ENCODE data around the gene MLLT3. TPM values are rescaled to one million over a fixed set of nuclear protein-coding genes. Genes with fewer than 3 reads are reported as not detected.

Gene MLLT3
- total and polyA plus RNA-seq, 2 of the 8 experiments (the other 6 are each of a cell fraction or from before 2014, with no cell fraction given), result 5.9 to 9.6 TPM

DNA sequence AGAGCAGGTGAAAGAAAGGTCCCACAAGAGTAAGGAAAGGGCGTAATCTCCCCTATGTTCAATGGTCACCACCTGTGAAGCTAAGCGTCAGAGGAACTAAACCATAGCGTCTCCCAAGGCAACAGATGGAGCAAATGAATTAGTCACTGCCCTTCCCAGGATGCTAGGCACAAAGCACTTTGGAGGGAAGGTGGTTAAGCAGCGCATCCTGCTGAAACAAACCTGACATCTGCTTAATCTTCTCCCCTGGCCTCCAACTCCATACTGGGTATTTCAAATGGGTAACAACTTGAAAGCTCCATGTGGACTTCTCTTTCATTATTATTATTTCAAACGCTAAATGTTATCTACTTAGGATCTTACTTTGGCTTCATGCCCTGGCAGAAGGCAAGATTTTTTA, 227.3 kb downstream of the MLLT3 start:
- no peak overlapping the region for H2BK5ac ChIP-seq (ENCODE audit: low read depth, low read length)
- no peaks in the 10 kb centered on the region for H3K9me3 ChIP-seq (ENCODE audit: insufficient read depth in 2 of 2, low read depth in 1 of 2, low read length in 1 of 2)
- no peak overlapping the region for H2AK5ac ChIP-seq (ENCODE audit: low read depth, low read length)
- H2AFZ ChIP-seq (ENCODE audit: low read length), result no peak overlapping the region
- WGBS, 2 experiments (ENCODE audit: extremely low coverage in 1 of 2, insufficient coverage in 1 of 2, insufficient read length in 1 of 2, insufficient replicate concordance in 2 of 2, low coverage in 1 of 2, low lambda C conversion rate in 2 of 2, missing lambda C conversion rate in 1 of 2), result 75% methylated on average over 5 of the region's 5 CpGs; no CpG with 5 or more reads in 1 of the 2 experiments
- H4K20me1 ChIP-seq (replicated peaks in 1 of 2; ENCODE audit: control insufficient read depth in 1 of 2, insufficient read depth in 2 of 2, low read length in 2 of 2), result no peaks in the 10 kb centered on the region
- no peaks in the 10 kb centered on the region for H3K27me3 ChIP-seq (replicated peaks in 1 of 4; ENCODE audit: control insufficient read depth in 3 of 4, extremely low read depth in 1 of 4, insufficient read depth in 3 of 4, low read length in 3 of 4)
- peak; percentile 74 for FAIRE-seq
- no peaks in the 10 kb centered on the region for H3K23me2 ChIP-seq (ENCODE audit: low read depth, low read length)
- no peak for DNase-seq (ENCODE audit: low read depth in 1 of 2, low spot score in 2 of 2)
- no peak overlapping the region for H3K18ac ChIP-seq (ENCODE audit: extremely low read depth, low read length)
- H3K79me1 ChIP-seq (ENCODE audit: low read depth, low read length), result no peaks in the 10 kb centered on the region
- H3K4me3 ChIP-seq (ENCODE audit: extremely low read depth in 1 of 4, insufficient read depth in 2 of 4, low read depth in 3 of 4, low read length in 4 of 4), result no peak overlapping the region
- H2BK15ac ChIP-seq (ENCODE audit: low read length), result no peak overlapping the region
- H4K8ac ChIP-seq (ENCODE audit: extremely low read depth, insufficient read depth, low read length), result no peak overlapping the region
- H2BK12ac ChIP-seq (ENCODE audit: low read depth, low read length), result no peak overlapping the region
- no peak overlapping the region for H3K9ac ChIP-seq (replicated peaks in 1 of 4; ENCODE audit: extremely low read depth in 1 of 4, low read depth in 3 of 4, low read length in 3 of 4)
- H3K4me1 ChIP-seq (replicated peaks in 1 of 4; ENCODE audit: control insufficient read depth in 3 of 4, insufficient read depth in 4 of 4, low read length in 3 of 4), result peaks cover 0 to 3% (median 2%) of the 10 kb centered on the region in 4 experiments; a peak in 4 of 7 replicates
- ChIA-PET CTCF (ENCODE audit: partially characterized antibody) (interaction anchor here (1.0 to 2.3 kb wide), 4 partner anchors 12 to 391 kb away, joined by 3 to 8 read pairs (median 3); no protein-coding TSS in a partner anchor), POLR2A (ENCODE audit: partially characterized antibody) (no interaction called here)
- TF ChIP-seq RBBP5 (IDR thresholded peaks at IDR 0.05; ENCODE audit: borderline replicate concordance, low read depth, low read length) (no peak), RAD21 (IDR thresholded peaks at IDR 0.05 in 1 of 2, conservative IDR thresholded peaks at IDR 0.05 in 1 of 2; ENCODE audit: low read depth in 2 of 2, low read length in 2 of 2) (peak; percentile 52)
- TF ChIP-seq, protein P1, sequence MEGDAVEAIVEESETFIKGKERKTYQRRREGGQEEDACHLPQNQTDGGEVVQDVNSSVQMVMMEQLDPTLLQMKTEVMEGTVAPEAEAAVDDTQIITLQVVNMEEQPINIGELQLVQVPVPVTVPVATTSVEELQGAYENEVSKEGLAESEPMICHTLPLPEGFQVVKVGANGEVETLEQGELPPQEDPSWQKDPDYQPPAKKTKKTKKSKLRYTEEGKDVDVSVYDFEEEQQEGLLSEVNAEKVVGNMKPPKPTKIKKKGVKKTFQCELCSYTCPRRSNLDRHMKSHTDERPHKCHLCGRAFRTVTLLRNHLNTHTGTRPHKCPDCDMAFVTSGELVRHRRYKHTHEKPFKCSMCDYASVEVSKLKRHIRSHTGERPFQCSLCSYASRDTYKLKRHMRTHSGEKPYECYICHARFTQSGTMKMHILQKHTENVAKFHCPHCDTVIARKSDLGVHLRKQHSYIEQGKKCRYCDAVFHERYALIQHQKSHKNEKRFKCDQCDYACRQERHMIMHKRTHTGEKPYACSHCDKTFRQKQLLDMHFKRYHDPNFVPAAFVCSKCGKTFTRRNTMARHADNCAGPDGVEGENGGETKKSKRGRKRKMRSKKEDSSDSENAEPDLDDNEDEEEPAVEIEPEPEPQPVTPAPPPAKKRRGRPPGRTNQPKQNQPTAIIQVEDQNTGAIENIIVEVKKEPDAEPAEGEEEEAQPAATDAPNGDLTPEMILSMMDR (IDR thresholded peaks at IDR 0.05; ENCODE audit: control extremely low read depth in 1 of 3, insufficient read depth in 1 of 3, low read depth in 1 of 3, low read length in 3 of 3), result peak in 1 of 3 experiments; percentile 25; a peak in 1 of 4 replicates
- H4K5ac ChIP-seq (ENCODE audit: insufficient read length, low read depth, low read length), result no peak overlapping the region
- H3K4ac ChIP-seq (replicated peaks; ENCODE audit: insufficient read length, low read depth, low read length), result no peak overlapping the region
- H3K27ac ChIP-seq (ENCODE audit: low read depth, low read length), result no peak overlapping the region
- H3K4me2 ChIP-seq (ENCODE audit: insufficient read depth in 1 of 2, low read depth in 2 of 2, low read length in 2 of 2), result no peak overlapping the region
- no peak overlapping the region for H2BK120ac ChIP-seq (replicated peaks; ENCODE audit: low read depth, low read length)
- no peak overlapping the region for H2BK20ac ChIP-seq (ENCODE audit: low read length)
- no peaks in the 10 kb centered on the region for H3K36me3 ChIP-seq (ENCODE audit: control insufficient read depth in 2 of 4, insufficient read depth in 4 of 4, low read length in 3 of 4)
- H4K91ac ChIP-seq (replicated peaks; ENCODE audit: insufficient read length, low read length), result no peak overlapping the region
- H3K79me2 ChIP-seq (ENCODE audit: control insufficient read depth in 1 of 2, insufficient read depth in 2 of 2, low read length in 2 of 2), result no peaks in the 10 kb centered on the region
- no peak overlapping the region for H3K14ac ChIP-seq (ENCODE audit: insufficient read length)
- no peak overlapping the region for H3K23ac ChIP-seq (ENCODE audit: insufficient read length)
- no peak overlapping the region for H3K56ac ChIP-seq (replicated peaks; ENCODE audit: insufficient read length, low read depth, low read length)

All from H1 (cell line).